Endothelial cell of umbilical vein (primary cell): ENCODE measurements around the gene RAB36. TPM values are rescaled to one million over a fixed set of nuclear protein-coding genes. Genes with fewer than 3 reads are reported as not detected.

ENCODE experiments used
- BruUV-seq: library from RNA; stranded (reverse); fragments of 400-500 nt; replicated peaks from 2 replicates; lab custom pipeline; 2021; lab: Mats Ljungman, UMichigan
- CTCF ChIA-PET: fragments of 300-600, 350-600 bp; sonication (Branson Sonifier 250); formaldehyde crosslinking; loops from one replicate; lab custom pipeline; 2021; ENCODE audit warnings: antibody characterized with exemption, inconsistent platforms; lab: Charles Lee
- POLR2A ChIA-PET: fragments of 300-600, 350-600 bp; sonication (Branson Sonifier 250); formaldehyde crosslinking; loops from one replicate; lab custom pipeline; 2021; ENCODE audit warnings: antibody characterized with exemption, inconsistent platforms; lab: Charles Lee
- DNase-seq: peaks from one replicate; pipeline ENCODE4 v3.0.0-alpha.2; 2011; ENCODE audit warnings: low read depth, low spot score
- FAIRE-seq: peaks from 2 replicates; lab custom pipeline; 2011; peaks lifted over from hg19 to GRCh38; lab: Jason Lieb, UNC
- H2AFZ ChIP-seq: 2 replicates; pipeline ENCODE4 v1.6.0; 2012; ENCODE audit warnings: low read depth, low read length, control low read depth, inconsistent platforms
- H3K27ac ChIP-seq: 2 replicates; pipeline ENCODE4 v1.5.1; 2011; ENCODE audit warnings: low read depth, mild to moderate bottlenecking, control low read depth, low read length, moderate library complexity; ENCODE audit not compliant: insufficient read depth
- H3K27me3 ChIP-seq, 2 experiments: 2 replicates each; pipeline versions ENCODE4 v1.6.0 to v1.6.1; 2011; ENCODE audit warnings: low read length in 2 of 2, mixed read lengths in 1 of 2; ENCODE audit not compliant: control insufficient read depth in 2 of 2, insufficient read depth in 2 of 2
- H3K36me3 ChIP-seq, 2 experiments: 2 replicates in 1 of 2; 3 replicates in 1 of 2; pipeline ENCODE4 v1.5.1; 2011; ENCODE audit warnings: low read length in 2 of 2, mild to moderate bottlenecking in 1 of 2, moderate library complexity in 1 of 2; ENCODE audit not compliant: control insufficient read depth in 2 of 2, insufficient read depth in 2 of 2; ENCODE audit errors: extremely low read depth in 1 of 2
- H3K4me1 ChIP-seq: 3 replicates; pipeline ENCODE4 v1.5.1; 2011; ENCODE audit warnings: mild to moderate bottlenecking, low read length; ENCODE audit not compliant: control insufficient read depth, insufficient read depth; ENCODE audit errors: extremely low read depth
- H3K4me2 ChIP-seq: 2 replicates; pipeline ENCODE4 v1.6.1; 2011; ENCODE audit warnings: low read length, control low read depth, mixed read lengths; ENCODE audit not compliant: insufficient read depth
- H3K4me3 ChIP-seq, 3 experiments: fragments of 200-600 bp in 1 of 3; sonication (generic), shearing (Covaris generic) in 1 of 3; replicated peaks in 1 of 3; 2 replicates each; pipeline ENCODE4 v1.5.1; 2011 to 2016; ENCODE audit warnings: control low read depth in 3 of 3, low read length in 3 of 3, mild to moderate bottlenecking in 2 of 3, inconsistent platforms in 1 of 3, low read depth in 1 of 3, moderate library complexity in 1 of 3; ENCODE audit not compliant: insufficient read depth in 1 of 3
- H3K79me2 ChIP-seq: 2 replicates; pipeline ENCODE4 v1.6.0; 2012; ENCODE audit warnings: low read length, inconsistent platforms; ENCODE audit not compliant: control insufficient read depth, insufficient read depth
- H3K9ac ChIP-seq: replicated peaks from 2 replicates; pipeline ENCODE3; 2011; ENCODE audit warnings: low read length, control low read depth; ENCODE audit not compliant: insufficient read depth; ENCODE audit errors: extremely low read depth
- H3K9me1 ChIP-seq: replicated peaks from 3 replicates; pipeline ENCODE4 v1.6.0; 2011; ENCODE audit warnings: mild to moderate bottlenecking, low read length; ENCODE audit not compliant: control insufficient read depth, insufficient read depth; ENCODE audit errors: extremely low read depth
- H3K9me3 ChIP-seq: replicated peaks from 2 replicates; pipeline ENCODE4 v1.5.1; 2012; ENCODE audit warnings: low read length, inconsistent platforms; ENCODE audit not compliant: control insufficient read depth, insufficient read depth
- H4K20me1 ChIP-seq: replicated peaks from 2 replicates; pipeline ENCODE3; 2011; ENCODE audit warnings: mild to moderate bottlenecking, low read length; ENCODE audit not compliant: control insufficient read depth, insufficient read depth; ENCODE audit errors: extremely low read depth
- EZH2 ChIP-seq: IDR thresholded peaks from 2 replicates; pipeline ENCODE4 v1.6.1; 2012; ENCODE audit warnings: borderline replicate concordance, low read depth, mild to moderate bottlenecking, moderate library complexity, low read length, inconsistent platforms; ENCODE audit not compliant: severe bottlenecking
- FOS ChIP-seq: IDR thresholded peaks from 2 replicates; pipeline ENCODE4 v1.6.1; 2011; ENCODE audit warnings: mild to moderate bottlenecking, low read length, moderate library complexity, borderline replicate concordance; ENCODE audit not compliant: insufficient read depth
- GATA2 ChIP-seq: IDR thresholded peaks from 2 replicates; pipeline ENCODE4 v1.7.0; 2011; ENCODE audit warnings: low read depth, mild to moderate bottlenecking, moderate library complexity, mixed read lengths, low read length; ENCODE audit not compliant: insufficient read length, insufficient read depth
- JUN ChIP-seq: IDR thresholded peaks from 2 replicates; pipeline ENCODE4 v1.6.1; 2011; ENCODE audit warnings: borderline replicate concordance, low read depth; ENCODE audit not compliant: insufficient read length, insufficient read depth
- MYC ChIP-seq: IDR thresholded peaks from one replicate; pipeline ENCODE4 v1.6.1; 2011; ENCODE audit warnings: mild to moderate bottlenecking, low read depth, low read length
- POLR2A ChIP-seq: IDR thresholded peaks from 2 replicates; pipeline ENCODE4 v1.6.1; 2012; ENCODE audit warnings: low read depth, mild to moderate bottlenecking, control low read depth, low read length
- POLR2AphosphoS5 ChIP-seq: IDR thresholded peaks from 2 replicates; pipeline ENCODE4 v1.6.1; 2012; ENCODE audit warnings: low read depth, mild to moderate bottlenecking, control low read depth, low read length, moderate library complexity; ENCODE audit not compliant: insufficient read depth
- dilution Hi-C: fragments of 300-500 bp; cut with MboI; formaldehyde crosslinking; loops from one replicate; pipeline ENCODE4 v1.15.0; 2019; ENCODE audit warnings: low sequenced_read_pairs; ENCODE audit not compliant: extremely low pct_ligation_motif_present
- intact Hi-C: fragments of 100-400 bp; cut with micrococcal nuclease; formaldehyde crosslinking; loops from one replicate; pipeline ENCODE4 v1.10.0; 2022
- polyA plus RNA-seq, 4 experiments: library from polyadenylated mRNA; depleted of rRNA in 3 of 4; stranded (reverse) in 3 of 4; unstranded in 1 of 4; fragments of >200 nt; gene quantifications; 2 replicates each; pipeline versions ENCODE4 v1.2.1 to v1.2.3, GENCODE V29; 2011 to 2012; ENCODE audit warnings: missing spikeins in 1 of 4
- total RNA-seq: library from RNA; stranded (reverse); gene quantifications from 2 replicates; pipeline ENCODE4 v1.2.3, GENCODE V29; 2021
- TF ChIP-seq, protein P1 (sequence below): IDR thresholded peaks from 2 replicates; pipeline ENCODE4 v1.6.1; 2011; ENCODE audit not compliant: insufficient read depth, insufficient read length
- TF ChIP-seq, protein P2 (sequence below), 2 donors: IDR thresholded peaks; 1 replicate in 1 of 2; 2 replicates in 1 of 2; pipeline ENCODE4 v1.5.1; 2011; ENCODE audit warnings: low read length in 2 of 2, mild to moderate bottlenecking in 2 of 2, moderate library complexity in 2 of 2, control low read depth in 1 of 2, inconsistent platforms in 1 of 2, low read depth in 1 of 2; ENCODE audit not compliant: insufficient read depth in 1 of 2; ENCODE audit errors: extremely low read depth in 1 of 2

RAB36 gene
- total and polyA plus RNA-seq, 2 donors (not counting 3 experiments of a cell fraction or from before 2014, with no cell fraction given), result 2.7 to 3.1 TPM

DNA sequence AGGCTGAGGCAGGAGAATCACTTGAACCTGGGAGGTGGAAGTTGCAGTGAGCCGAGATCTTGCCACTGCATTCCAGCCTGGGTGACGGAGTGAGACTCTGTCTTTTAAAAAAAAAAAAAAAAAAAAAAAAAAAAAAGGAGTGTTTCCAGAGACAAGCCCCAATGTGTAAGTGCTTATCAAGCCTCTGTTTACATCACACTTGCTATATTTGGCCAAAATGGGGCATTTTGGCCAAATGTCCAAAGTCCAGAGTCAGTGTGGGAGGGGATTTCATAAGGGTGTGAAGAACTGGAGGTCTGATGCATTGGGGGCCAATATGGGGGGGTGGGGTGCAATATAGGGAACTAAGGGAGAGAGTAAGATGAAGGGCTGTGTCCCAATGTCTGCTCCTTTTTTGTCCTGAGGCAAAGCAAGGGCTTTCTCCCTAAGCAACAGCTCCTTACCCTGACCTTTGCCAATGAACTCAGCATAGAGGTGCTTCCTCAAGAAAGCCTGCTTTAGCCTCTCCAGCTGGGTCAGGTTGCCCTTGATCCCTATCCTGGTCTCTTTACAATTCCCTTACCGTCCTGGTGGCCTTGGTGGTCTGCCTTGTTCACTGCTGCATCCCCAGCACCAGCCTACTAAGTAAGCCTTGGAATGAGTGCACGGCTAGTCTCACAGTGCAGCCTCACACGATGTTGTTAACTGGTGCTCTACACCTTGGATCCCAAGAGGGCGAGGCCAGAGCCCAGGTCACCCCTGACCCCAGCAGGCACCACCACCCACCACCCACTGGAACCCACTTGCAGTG, 21.0 kb downstream of the RAB36 start:
- POLR2A ChIA-PET, result no interaction called here

More for the DNA sequence above, 21.0 kb downstream of the RAB36 start:
- dilution Hi-C loops, result no loop called here
- Histone ChIP-seq H3K4me2 (no peak overlapping the region), H3K27me3 (no peaks in the 10 kb centered on the region), H3K9me3 (no peaks in the 10 kb centered on the region), H3K36me3 (no peaks in the 10 kb centered on the region), H3K4me3 (no peak overlapping the region), H3K9ac (no peak overlapping the region), H3K79me2 (no peaks in the 10 kb centered on the region), H4K20me1 (no peaks in the 10 kb centered on the region), H3K27ac (no peak overlapping the region), H3K4me1 (no peaks in the 10 kb centered on the region), H3K9me1 (no peaks in the 10 kb centered on the region), H2AFZ (no peak overlapping the region)
- FAIRE-seq, result no peak
- DNase-seq, result no peak
- no TSS peak for BruUV-seq
- intact Hi-C loops, result no loop called here
- TF ChIP-seq MYC (no peak), GATA2 (no peak), POLR2A (no peak), POLR2AphosphoS5 (no peak), FOS (no peak), JUN (no peak), EZH2 (no peak)
- TF ChIP-seq, protein P1, sequence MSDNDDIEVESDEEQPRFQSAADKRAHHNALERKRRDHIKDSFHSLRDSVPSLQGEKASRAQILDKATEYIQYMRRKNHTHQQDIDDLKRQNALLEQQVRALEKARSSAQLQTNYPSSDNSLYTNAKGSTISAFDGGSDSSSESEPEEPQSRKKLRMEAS, result no peak
- TF ChIP-seq, protein P2, sequence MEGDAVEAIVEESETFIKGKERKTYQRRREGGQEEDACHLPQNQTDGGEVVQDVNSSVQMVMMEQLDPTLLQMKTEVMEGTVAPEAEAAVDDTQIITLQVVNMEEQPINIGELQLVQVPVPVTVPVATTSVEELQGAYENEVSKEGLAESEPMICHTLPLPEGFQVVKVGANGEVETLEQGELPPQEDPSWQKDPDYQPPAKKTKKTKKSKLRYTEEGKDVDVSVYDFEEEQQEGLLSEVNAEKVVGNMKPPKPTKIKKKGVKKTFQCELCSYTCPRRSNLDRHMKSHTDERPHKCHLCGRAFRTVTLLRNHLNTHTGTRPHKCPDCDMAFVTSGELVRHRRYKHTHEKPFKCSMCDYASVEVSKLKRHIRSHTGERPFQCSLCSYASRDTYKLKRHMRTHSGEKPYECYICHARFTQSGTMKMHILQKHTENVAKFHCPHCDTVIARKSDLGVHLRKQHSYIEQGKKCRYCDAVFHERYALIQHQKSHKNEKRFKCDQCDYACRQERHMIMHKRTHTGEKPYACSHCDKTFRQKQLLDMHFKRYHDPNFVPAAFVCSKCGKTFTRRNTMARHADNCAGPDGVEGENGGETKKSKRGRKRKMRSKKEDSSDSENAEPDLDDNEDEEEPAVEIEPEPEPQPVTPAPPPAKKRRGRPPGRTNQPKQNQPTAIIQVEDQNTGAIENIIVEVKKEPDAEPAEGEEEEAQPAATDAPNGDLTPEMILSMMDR (IDR thresholded peaks at IDR 0.05; ENCODE audit: extremely low read depth in 1 of 2, insufficient read depth in 1 of 2, low read depth in 1 of 2, low read length in 2 of 2), result no peak
- CTCF ChIA-PET, result interaction anchor here (0.7 to 1.2 kb wide), 2 partner anchors 12 to 413 kb away, joined by 3 to 5 read pairs; no protein-coding TSS in a partner anchor
